Tibial nerve (tissue), 4 donors: ENCODE results near the gene UGT1A8.

ENCODE experiments used
- EP300 ChIP-seq, 2 donors: sonication (generic); formaldehyde crosslinking; IDR thresholded peaks; one replicate each; pipeline ENCODE4 v1.6.1; 2017; ENCODE audit warnings: antibody characterized with exemption in 2 of 2, mild to moderate bottlenecking in 1 of 2
- POLR2A ChIP-seq, 2 donors: fragments of 450-650 bp; IDR thresholded peaks; one replicate each; pipeline ENCODE4 v1.6.1; 2017; ENCODE audit warnings: antibody characterized with exemption in 2 of 2, mild to moderate bottlenecking in 2 of 2, moderate library complexity in 2 of 2
- TF ChIP-seq, protein P1 (sequence below), 5 experiments: fragments of 200-600 bp in 3 of 5; fragments of 450-650 bp in 2 of 5; sonication (generic) in 3 of 5; IDR thresholded peaks; one replicate each; pipeline ENCODE4 v1.5.1; 2016 to 2019; ENCODE audit warnings: antibody characterized with exemption in 5 of 5, mild to moderate bottlenecking in 3 of 5, moderate library complexity in 2 of 5

DNA sequence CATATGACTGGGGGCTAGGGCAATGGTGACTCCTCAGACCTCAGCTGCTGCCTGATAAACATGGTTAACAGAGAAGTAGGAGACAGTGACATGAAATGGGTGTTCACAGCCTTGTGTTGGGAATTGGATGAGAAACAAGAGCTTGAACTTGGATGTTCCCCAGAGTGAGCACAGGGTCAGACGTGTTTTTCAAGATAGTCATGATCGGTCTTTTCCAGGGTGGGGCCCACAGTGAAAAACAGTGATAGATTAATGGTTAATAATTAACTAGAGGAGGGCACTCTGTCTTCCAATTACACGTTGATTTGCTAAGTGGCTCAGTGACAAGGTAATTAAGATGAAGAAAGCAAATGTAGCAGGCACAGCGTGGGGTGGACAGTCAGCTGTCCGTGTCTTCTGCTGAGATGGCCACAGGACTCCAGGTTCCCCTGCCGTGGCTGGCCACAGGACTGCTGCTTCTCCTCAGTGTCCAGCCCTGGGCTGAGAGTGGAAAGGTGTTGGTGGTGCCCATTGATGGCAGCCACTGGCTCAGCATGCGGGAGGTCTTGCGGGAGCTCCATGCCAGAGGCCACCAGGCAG, 111.4 kb downstream of the UGT1A8 start, which contains the start of gene UGT1A3:
- TF ChIP-seq, protein P1, sequence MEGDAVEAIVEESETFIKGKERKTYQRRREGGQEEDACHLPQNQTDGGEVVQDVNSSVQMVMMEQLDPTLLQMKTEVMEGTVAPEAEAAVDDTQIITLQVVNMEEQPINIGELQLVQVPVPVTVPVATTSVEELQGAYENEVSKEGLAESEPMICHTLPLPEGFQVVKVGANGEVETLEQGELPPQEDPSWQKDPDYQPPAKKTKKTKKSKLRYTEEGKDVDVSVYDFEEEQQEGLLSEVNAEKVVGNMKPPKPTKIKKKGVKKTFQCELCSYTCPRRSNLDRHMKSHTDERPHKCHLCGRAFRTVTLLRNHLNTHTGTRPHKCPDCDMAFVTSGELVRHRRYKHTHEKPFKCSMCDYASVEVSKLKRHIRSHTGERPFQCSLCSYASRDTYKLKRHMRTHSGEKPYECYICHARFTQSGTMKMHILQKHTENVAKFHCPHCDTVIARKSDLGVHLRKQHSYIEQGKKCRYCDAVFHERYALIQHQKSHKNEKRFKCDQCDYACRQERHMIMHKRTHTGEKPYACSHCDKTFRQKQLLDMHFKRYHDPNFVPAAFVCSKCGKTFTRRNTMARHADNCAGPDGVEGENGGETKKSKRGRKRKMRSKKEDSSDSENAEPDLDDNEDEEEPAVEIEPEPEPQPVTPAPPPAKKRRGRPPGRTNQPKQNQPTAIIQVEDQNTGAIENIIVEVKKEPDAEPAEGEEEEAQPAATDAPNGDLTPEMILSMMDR (IDR thresholded peaks at IDR 0.05) = no peak
- TF ChIP-seq POLR2A (IDR thresholded peaks at IDR 0.05) = no peak
- TF ChIP-seq EP300 (IDR thresholded peaks at IDR 0.05) = no peak
